Thoracic aorta (tissue), 2 donors: Measurements from ENCODE around the gene TATDN3. TPM values are rescaled to one million over a fixed set of nuclear protein-coding genes. Genes with fewer than 3 reads are reported as not detected.

Experiments
- ATAC-seq: fragments of 150-250 bp; one replicate; pipeline ENCODE4 v1.8.0; 2017; ENCODE audit warnings: low read depth; ENCODE audit not compliant: insufficient number of reproducible peaks, low FRiP score
- DNase-seq: peaks from one replicate; pipeline ENCODE4 v3.0.0-alpha.2; 2020; ENCODE audit warnings: low spot score
- H3K27ac ChIP-seq, 2 donors: fragments of 200-600 bp; sonication (generic); 1 replicate in 1 of 2; 2 replicates in 1 of 2; pipeline ENCODE4 v1.5.1; 2016; ENCODE audit warnings: mild to moderate bottlenecking in 2 of 2, moderate library complexity in 2 of 2
- H3K27me3 ChIP-seq: fragments of 200-600 bp; sonication (generic); replicated peaks from 2 replicates; pipeline ENCODE4 v1.6.0; 2016; ENCODE audit warnings: mild to moderate bottlenecking; ENCODE audit not compliant: insufficient read depth
- H3K36me3 ChIP-seq: fragments of 200-600 bp; sonication (generic); one replicate; pipeline ENCODE4 v1.5.1; 2016
- H3K4me1 ChIP-seq, 2 donors: fragments of 200-600 bp; sonication (generic); 1 replicate in 1 of 2; 2 replicates in 1 of 2; pipeline versions ENCODE4 v1.5.1 to v1.6.0; 2016; ENCODE audit warnings: low read depth in 2 of 2, mild to moderate bottlenecking in 1 of 2; ENCODE audit not compliant: control insufficient read depth in 1 of 2
- H3K4me3 ChIP-seq: fragments of 200-600 bp; sonication (generic); 2 replicates; pipeline ENCODE4 v1.5.1; 2016; ENCODE audit warnings: mild to moderate bottlenecking
- H3K9me3 ChIP-seq: fragments of 200-600 bp; sonication (generic); 2 replicates; pipeline ENCODE4 v1.5.1; 2016
- CTCF ChIP-seq: fragments of 200-600 bp; sonication (generic); IDR thresholded peaks from one replicate; pipeline ENCODE4 v1.5.1; 2019; ENCODE audit warnings: antibody characterized with exemption
- total RNA-seq, 2 donors: library from RNA; depleted of rRNA; stranded (reverse); fragments of >200 nt; gene quantifications; one replicate each; pipeline versions ENCODE4 v1.1.0 to v1.2.3, GENCODE V29; 2016

TATDN3 gene
- total RNA-seq, 2 donors from 2014 or later, result 8.1 to 8.9 TPM

- no peaks in the 10 kb centered on the region for H3K4me1 ChIP-seq
- H3K27ac ChIP-seq, result no peak overlapping the region
- no peak overlapping the region for H3K4me3 ChIP-seq
- DNase-seq (no peak), ATAC-seq (no peak)
- TF ChIP-seq CTCF, result no peak
- H3K9me3 ChIP-seq, result no peaks in the 10 kb centered on the region
- H3K36me3 ChIP-seq, result peaks cover 17% of the 10 kb centered on the region
- H3K27me3 ChIP-seq, result no peaks in the 10 kb centered on the region
Measured at GRCh38 chr1:212805767-212806166, 14.1 kb downstream of the TATDN3 start.

GRCh38 chr1:212814537-212815334, 23.0 kb downstream of the TATDN3 start:
- no peaks in the 10 kb centered on the region for H3K9me3 ChIP-seq
- DNase-seq, result no peak
- no peaks in the 10 kb centered on the region for H3K36me3 ChIP-seq
- no peak overlapping the region for H3K27ac ChIP-seq
- no peak overlapping the region for H3K4me3 ChIP-seq
- TF ChIP-seq CTCF, result peak; percentile 13
- H3K27me3 ChIP-seq, result no peaks in the 10 kb centered on the region
- H3K4me1 ChIP-seq, result no peaks in the 10 kb centered on the region
- ATAC-seq, result no peak

- H3K4me1 ChIP-seq, result no peaks in the 10 kb centered on the region
- DNase-seq, result no peak
- TF ChIP-seq CTCF, result no peak
Measured at GRCh38 chr1:212816567-212817278, 25.0 kb downstream of the TATDN3 start.

GRCh38 chr1:212819726-212820125, 28.0 kb downstream of the TATDN3 start:
- Histone ChIP-seq H3K4me1 (no peaks in the 10 kb centered on the region), H3K27me3 (no peaks in the 10 kb centered on the region), H3K36me3 (no peaks in the 10 kb centered on the region), H3K9me3 (no peaks in the 10 kb centered on the region), H3K27ac (no peak overlapping the region), H3K4me3 (no peak overlapping the region)
- DNase-seq (no peak), ATAC-seq (no peak)
- TF ChIP-seq CTCF, result no peak

More at GRCh38 chr1:212816567-212817278, 25.0 kb downstream of the TATDN3 start:
- H3K27ac ChIP-seq, result no peak overlapping the region
- no peaks in the 10 kb centered on the region for H3K9me3 ChIP-seq
- no peak for ATAC-seq
- H3K36me3 ChIP-seq, result no peaks in the 10 kb centered on the region
- H3K4me3 ChIP-seq, result no peak overlapping the region
- no peaks in the 10 kb centered on the region for H3K27me3 ChIP-seq

- DNase-seq (no peak), ATAC-seq (no peak)
- H3K4me1 ChIP-seq, result no peaks in the 10 kb centered on the region
- TF ChIP-seq CTCF, result no peak
- no peaks in the 10 kb centered on the region for H3K36me3 ChIP-seq
- no peaks in the 10 kb centered on the region for H3K27me3 ChIP-seq
- no peak overlapping the region for H3K27ac ChIP-seq
- H3K4me3 ChIP-seq, result no peak overlapping the region
- peaks cover 11% of the 10 kb centered on the region for H3K9me3 ChIP-seq
Measured at GRCh38 chr1:212820969-212821368, 29.3 kb downstream of the TATDN3 start.
